ENCODE measurements around the gene LRRC36. TPM values are rescaled to one million over a fixed set of nuclear protein-coding genes. Genes with fewer than 3 reads are reported as not detected.
A peak's percentile ranks its signal among the peaks of the same experiment; 100 is the strongest.

LRRC36 gene
- total and polyA plus RNA-seq, 4 donors, result 2.1 to 103 (median 16.6) TPM

DNA sequence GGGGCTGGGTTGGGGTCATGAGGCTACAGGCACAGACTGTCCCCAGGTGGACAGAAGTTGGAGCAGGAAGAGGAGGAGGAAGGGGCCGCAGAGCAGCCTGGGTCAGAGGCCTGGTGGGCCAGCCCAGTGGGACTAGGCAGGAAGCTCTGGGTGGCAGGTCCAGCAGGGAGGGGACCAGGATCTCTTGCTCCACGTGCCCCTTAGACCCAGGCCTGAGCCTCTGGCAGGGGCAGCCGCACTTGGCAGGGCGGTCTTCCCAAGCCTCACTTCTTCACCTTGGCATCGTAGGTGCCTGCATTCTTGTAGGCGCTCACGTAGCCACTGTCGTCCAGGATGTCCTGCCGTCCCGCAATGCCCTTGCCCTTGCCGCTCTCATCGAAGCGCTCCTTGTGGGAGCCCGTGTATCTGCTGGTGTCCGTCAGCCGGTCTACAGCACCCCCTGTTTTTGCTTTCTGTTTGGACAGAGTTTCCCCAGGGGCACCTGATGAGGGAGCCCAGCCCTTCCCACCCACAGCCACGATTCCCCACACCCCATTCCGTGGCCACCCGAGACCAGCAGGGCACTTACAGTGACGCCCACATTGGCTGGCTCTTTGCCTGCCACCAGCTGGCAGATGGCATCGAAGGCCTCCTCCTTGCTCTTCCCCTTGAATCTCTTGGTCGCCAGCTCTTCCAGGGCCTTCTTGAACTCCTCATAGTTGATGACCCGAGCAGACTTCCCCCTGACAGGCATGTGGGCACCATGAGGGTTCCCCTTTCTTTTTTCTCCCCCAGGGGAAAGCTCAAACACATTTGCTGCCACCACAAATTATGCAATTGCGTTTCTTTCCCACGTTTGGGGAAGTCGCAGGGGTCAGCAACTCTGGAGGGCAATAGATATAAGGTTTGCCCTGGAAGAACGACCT, 63.5 kb downstream of the LRRC36 start:
- TF ChIP-seq, protein P1, sequence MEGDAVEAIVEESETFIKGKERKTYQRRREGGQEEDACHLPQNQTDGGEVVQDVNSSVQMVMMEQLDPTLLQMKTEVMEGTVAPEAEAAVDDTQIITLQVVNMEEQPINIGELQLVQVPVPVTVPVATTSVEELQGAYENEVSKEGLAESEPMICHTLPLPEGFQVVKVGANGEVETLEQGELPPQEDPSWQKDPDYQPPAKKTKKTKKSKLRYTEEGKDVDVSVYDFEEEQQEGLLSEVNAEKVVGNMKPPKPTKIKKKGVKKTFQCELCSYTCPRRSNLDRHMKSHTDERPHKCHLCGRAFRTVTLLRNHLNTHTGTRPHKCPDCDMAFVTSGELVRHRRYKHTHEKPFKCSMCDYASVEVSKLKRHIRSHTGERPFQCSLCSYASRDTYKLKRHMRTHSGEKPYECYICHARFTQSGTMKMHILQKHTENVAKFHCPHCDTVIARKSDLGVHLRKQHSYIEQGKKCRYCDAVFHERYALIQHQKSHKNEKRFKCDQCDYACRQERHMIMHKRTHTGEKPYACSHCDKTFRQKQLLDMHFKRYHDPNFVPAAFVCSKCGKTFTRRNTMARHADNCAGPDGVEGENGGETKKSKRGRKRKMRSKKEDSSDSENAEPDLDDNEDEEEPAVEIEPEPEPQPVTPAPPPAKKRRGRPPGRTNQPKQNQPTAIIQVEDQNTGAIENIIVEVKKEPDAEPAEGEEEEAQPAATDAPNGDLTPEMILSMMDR (IDR thresholded peaks at IDR 0.05; ENCODE audit: control extremely low read depth, extremely low read depth), result no peak
- H3K27me3 ChIP-seq (ENCODE audit: control insufficient read depth in 3 of 3, insufficient read depth in 3 of 3, low read length in 2 of 3), result peaks cover 0 to 3% (median 0%) of the 10 kb centered on the region in 3 donors
- H3K9ac ChIP-seq (ENCODE audit: insufficient read depth in 1 of 2, low read length in 2 of 2), result peak overlapping the region in 1 of 2 donors; percentile 55
- no peak overlapping the region for H3K4me3 ChIP-seq
- no peaks in the 10 kb centered on the region for H3K36me3 ChIP-seq (ENCODE audit: control insufficient read depth in 4 of 4, insufficient read depth in 4 of 4, low read length in 4 of 4)
- peaks cover 0 to 22% (median 14%) of the 10 kb centered on the region in 5 donors for H3K4me1 ChIP-seq (ENCODE audit: control insufficient read depth in 5 of 5, insufficient read depth in 5 of 5, low read length in 5 of 5)
- H3K27ac ChIP-seq (ENCODE audit: low read depth in 1 of 2, low read length in 1 of 2), result peak overlapping the region in 1 of 2 donors; percentile 3
- no peaks in the 10 kb centered on the region for H3K9me3 ChIP-seq (ENCODE audit: control insufficient read depth in 4 of 4, insufficient read depth in 3 of 4, low read length in 3 of 4)
- WGBS, 2 donors, result 64 to 77% methylated on average over 27 of the region's 27 CpGs
- DNase-seq (no peak), ATAC-seq (ENCODE audit: insufficient read depth, low FRiP score) (no peak)

DNA sequence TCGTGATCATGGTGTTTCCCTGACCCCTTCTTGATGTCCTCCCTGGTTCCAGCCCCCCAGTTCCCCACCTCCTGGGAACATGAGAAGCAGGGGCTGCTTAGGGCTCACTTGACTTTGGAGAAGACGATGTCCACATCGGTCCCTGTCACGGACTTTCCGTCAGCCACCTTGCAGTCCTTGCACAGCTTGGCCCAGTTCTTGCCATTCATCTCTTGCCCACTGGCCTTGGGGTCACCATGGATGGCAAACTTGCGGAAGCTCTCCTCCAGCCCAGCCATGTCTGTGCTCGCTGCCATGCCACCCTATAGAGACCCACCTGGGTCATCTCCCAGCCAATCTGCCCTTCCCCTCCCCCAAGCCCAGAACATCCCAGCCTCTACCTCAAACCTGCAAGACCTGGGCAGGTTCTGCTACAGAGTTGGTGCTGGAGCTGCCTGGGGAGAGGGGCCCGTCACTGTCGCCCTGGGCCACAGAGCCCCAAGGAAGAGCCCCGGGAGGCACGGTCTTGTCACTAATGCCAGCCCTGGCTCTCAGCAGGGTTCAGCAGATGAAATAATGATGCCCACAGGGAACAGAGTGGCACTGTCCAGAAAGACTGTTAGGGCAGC, 64.3 kb downstream of the LRRC36 start:
- H3K27ac ChIP-seq (ENCODE audit: low read depth in 1 of 2, low read length in 1 of 2), result peak overlapping the region in 1 of 2 donors; percentile 5
- H3K9me3 ChIP-seq (ENCODE audit: control insufficient read depth in 4 of 4, insufficient read depth in 3 of 4, low read length in 3 of 4), result no peaks in the 10 kb centered on the region
- H3K27me3 ChIP-seq (ENCODE audit: control insufficient read depth in 3 of 3, insufficient read depth in 3 of 3, low read length in 2 of 3), result peaks cover 0 to 9% (median 4%) of the 10 kb centered on the region in 3 donors
- DNase-seq (no peak), ATAC-seq (ENCODE audit: insufficient read depth, low FRiP score) (no peak)
- TF ChIP-seq, protein P1 (IDR thresholded peaks at IDR 0.05; ENCODE audit: control extremely low read depth, extremely low read depth), result no peak
- H3K36me3 ChIP-seq (ENCODE audit: control insufficient read depth in 4 of 4, insufficient read depth in 4 of 4, low read length in 4 of 4), result no peaks in the 10 kb centered on the region
- no peak overlapping the region for H3K4me3 ChIP-seq
- 82 to 84% methylated on average over 11 of the region's 11 CpGs for WGBS, 2 donors
- H3K4me1 ChIP-seq (ENCODE audit: control insufficient read depth in 5 of 5, insufficient read depth in 5 of 5, low read length in 5 of 5), result peaks cover 0 to 30% (median 14%) of the 10 kb centered on the region in 5 donors
- H3K9ac ChIP-seq (ENCODE audit: insufficient read depth in 1 of 2, low read length in 2 of 2), result no peak overlapping the region

DNA sequence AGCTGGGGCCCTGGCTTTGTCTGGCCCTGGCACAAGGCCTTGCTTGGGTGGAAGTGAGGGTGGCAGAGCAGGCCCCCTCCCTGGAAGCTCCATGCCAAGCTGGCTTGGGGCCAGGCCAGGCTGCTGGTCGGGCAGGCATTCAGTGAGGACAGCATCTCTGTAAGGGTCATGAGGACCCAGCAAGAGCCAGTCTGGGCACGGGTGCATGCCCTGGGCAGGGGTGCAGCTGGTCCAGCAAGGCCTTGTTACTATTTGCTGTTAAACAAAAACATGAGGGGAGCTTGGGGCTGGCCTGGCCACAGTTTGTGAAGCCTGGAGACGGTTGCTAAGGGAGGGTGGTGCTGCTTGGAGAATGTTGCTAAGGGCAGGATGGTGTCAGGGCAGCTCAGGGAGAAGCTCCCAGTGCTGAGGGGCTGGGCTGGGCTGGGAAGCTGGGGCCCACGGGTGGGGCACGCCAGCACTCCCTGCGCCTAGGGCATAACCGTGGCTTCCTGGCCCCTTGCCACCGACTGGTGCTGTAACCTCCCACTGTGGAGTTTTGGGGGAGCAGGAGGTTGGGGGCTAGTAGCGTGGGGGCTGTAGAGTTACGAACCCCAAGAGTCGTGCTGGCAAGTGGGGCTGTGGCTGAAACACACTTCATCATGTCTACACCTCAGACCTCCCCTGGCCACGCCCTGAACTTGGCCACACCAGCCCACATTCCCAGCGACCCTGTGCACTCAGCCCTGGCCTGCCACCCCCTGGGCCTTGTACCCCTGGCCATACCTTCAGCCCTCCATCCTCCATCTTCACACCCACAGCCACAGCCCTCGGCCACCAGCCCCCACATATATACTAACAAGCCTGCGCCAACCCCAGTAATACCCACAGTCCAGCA, 65.0 kb downstream of the LRRC36 start:
- Histone ChIP-seq H3K9ac (ENCODE audit: insufficient read depth in 1 of 2, low read length in 2 of 2) (no peak overlapping the region), H3K27me3 (ENCODE audit: control insufficient read depth in 3 of 3, insufficient read depth in 3 of 3, low read length in 2 of 3) (peaks cover 0 to 9% (median 4%) of the 10 kb centered on the region in 3 donors), H3K27ac (ENCODE audit: low read depth in 1 of 2, low read length in 1 of 2) (peak overlapping the region in 1 of 2 donors; percentile 34), H3K36me3 (ENCODE audit: control insufficient read depth in 4 of 4, insufficient read depth in 4 of 4, low read length in 4 of 4) (no peaks in the 10 kb centered on the region), H3K4me3 (no peak overlapping the region), H3K4me1 (ENCODE audit: control insufficient read depth in 5 of 5, insufficient read depth in 5 of 5, low read length in 5 of 5) (peaks cover 0 to 37% (median 14%) of the 10 kb centered on the region in 5 donors), H3K9me3 (ENCODE audit: control insufficient read depth in 4 of 4, insufficient read depth in 3 of 4, low read length in 3 of 4) (no peaks in the 10 kb centered on the region)
- ATAC-seq (ENCODE audit: insufficient read depth, low FRiP score), result no peak
- TF ChIP-seq, protein P1 (IDR thresholded peaks at IDR 0.05; ENCODE audit: control extremely low read depth, extremely low read depth), result no peak
- peak in 2 of 3 donors; percentile 46 to 51 for DNase-seq
- WGBS, 2 donors, result 52 to 57% methylated on average over 15 of the region's 15 CpGs
